ENCODE data around the gene CRABP1. TPM values are rescaled to one million over a fixed set of nuclear protein-coding genes. Genes with fewer than 3 reads are reported as not detected.

The CRABP1 gene
- total RNA-seq, 1 experiment from 2014 or later = 0.47 TPM

DNA sequence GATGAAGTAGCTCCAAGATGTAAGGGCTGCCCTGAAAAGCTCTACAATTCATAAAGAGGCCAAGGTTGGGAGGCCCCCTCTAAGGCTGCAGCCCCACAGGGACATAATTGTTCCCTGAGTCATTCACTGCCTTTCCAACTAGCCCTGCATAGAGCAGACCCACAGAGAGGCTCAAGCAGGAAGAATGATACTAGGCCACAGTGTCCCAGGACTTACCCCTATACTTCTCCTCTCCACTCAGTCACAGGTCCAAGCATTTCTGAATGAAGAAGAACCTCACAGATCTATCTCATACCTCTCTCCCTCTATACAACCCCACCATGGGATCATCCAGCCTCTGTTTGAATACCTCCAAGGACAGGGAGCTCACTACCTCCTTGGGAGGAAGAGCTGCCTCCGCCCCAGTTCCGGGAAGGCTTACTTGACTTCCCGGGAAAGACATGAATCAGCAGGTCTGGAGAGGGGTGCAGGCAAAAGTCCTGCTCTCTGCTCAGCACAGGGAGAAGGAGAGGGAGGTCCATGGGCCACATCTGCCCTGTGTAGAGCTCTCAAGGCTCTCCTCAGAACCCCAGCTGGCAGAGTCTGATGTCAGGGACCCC, 33.9 kb upstream of the CRABP1 start:
- ATAC-seq = no peak

More for the DNA sequence above, 33.9 kb upstream of the CRABP1 start:
- no peaks in the 10 kb centered on the region for H4K20me1 ChIP-seq (ENCODE audit: insufficient read depth)
- no peak overlapping the region for H2AFZ ChIP-seq (ENCODE audit: low read depth, low read length, poor library complexity, severe bottlenecking)
- H3K79me2 ChIP-seq (ENCODE audit: insufficient read depth, low read length) = no peaks in the 10 kb centered on the region
- no peak overlapping the region for H3K4me2 ChIP-seq (ENCODE audit: low read length)
- no peaks in the 10 kb centered on the region for H3K9me2 ChIP-seq (ENCODE audit: insufficient read depth)
- DNase-seq (ENCODE audit: low read depth, low spot score) = no peak
- intact Hi-C loops (cut with micrococcal nuclease) = loop anchor here (5.0 kb wide), 1 partner anchor 401 kb away; no protein-coding TSS in a partner anchor
- ChIA-PET POLR2A (no interaction called here), CTCF (interaction anchor here (0.9 to 3.4 kb wide), 2 partner anchors 109 to 116 kb away, joined by 3 to 28 read pairs; no protein-coding TSS in a partner anchor), RAD21 (ENCODE audit: low non-redundant PET in 1 of 2, low total read pairs in 2 of 2, uncharacterized antibody in 2 of 2, unreplicated experiment in 2 of 2) (no interaction called here)
- no peaks in the 10 kb centered on the region for H3K27me3 ChIP-seq (ENCODE audit: insufficient read depth, low read length)
- H3K9me3 ChIP-seq (ENCODE audit: control insufficient read depth in 1 of 2, insufficient read depth in 1 of 2, low read depth in 1 of 2, low read length in 2 of 2) = no peaks in the 10 kb centered on the region
- peaks cover 10 to 22% of the 10 kb centered on the region in 2 experiments for H3K4me1 ChIP-seq (ENCODE audit: control insufficient read depth in 1 of 2, insufficient read depth in 2 of 2, low read length in 2 of 2)
- no peak for TF ChIP-seq CBX3 (IDR thresholded peaks at IDR 0.05; ENCODE audit: low read depth)
- no peak for TF ChIP-seq SRF (IDR thresholded peaks at IDR 0.05; ENCODE audit: low read depth)
- TF ChIP-seq, protein P1, sequence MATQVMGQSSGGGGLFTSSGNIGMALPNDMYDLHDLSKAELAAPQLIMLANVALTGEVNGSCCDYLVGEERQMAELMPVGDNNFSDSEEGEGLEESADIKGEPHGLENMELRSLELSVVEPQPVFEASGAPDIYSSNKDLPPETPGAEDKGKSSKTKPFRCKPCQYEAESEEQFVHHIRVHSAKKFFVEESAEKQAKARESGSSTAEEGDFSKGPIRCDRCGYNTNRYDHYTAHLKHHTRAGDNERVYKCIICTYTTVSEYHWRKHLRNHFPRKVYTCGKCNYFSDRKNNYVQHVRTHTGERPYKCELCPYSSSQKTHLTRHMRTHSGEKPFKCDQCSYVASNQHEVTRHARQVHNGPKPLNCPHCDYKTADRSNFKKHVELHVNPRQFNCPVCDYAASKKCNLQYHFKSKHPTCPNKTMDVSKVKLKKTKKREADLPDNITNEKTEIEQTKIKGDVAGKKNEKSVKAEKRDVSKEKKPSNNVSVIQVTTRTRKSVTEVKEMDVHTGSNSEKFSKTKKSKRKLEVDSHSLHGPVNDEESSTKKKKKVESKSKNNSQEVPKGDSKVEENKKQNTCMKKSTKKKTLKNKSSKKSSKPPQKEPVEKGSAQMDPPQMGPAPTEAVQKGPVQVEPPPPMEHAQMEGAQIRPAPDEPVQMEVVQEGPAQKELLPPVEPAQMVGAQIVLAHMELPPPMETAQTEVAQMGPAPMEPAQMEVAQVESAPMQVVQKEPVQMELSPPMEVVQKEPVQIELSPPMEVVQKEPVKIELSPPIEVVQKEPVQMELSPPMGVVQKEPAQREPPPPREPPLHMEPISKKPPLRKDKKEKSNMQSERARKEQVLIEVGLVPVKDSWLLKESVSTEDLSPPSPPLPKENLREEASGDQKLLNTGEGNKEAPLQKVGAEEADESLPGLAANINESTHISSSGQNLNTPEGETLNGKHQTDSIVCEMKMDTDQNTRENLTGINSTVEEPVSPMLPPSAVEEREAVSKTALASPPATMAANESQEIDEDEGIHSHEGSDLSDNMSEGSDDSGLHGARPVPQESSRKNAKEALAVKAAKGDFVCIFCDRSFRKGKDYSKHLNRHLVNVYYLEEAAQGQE (IDR thresholded peaks at IDR 0.05; ENCODE audit: low read depth) = no peak
- TF ChIP-seq CTCF (IDR thresholded peaks at IDR 0.05 in 2 of 3, conservative IDR thresholded peaks at IDR 0.05 in 1 of 3; ENCODE audit: borderline replicate concordance in 1 of 3, insufficient read depth in 1 of 3, low read depth in 2 of 3, low read length in 2 of 3) = no peak
- TF ChIP-seq TCF7L2 (IDR thresholded peaks at IDR 0.05; ENCODE audit: borderline replicate concordance, extremely low read depth, insufficient read depth, insufficient read length) = no peak
- TF ChIP-seq JUND (IDR thresholded peaks at IDR 0.05) = no peak
- TF ChIP-seq ZBTB33 (IDR thresholded peaks at IDR 0.05; ENCODE audit: extremely low read depth, insufficient replicate concordance, low read length) = no peak
- TF ChIP-seq POLR2AphosphoS5 (IDR thresholded peaks at IDR 0.05; ENCODE audit: low read depth, low read length) = no peak
- TF ChIP-seq ATF3 (IDR thresholded peaks at IDR 0.05) = no peak
- H3K4me3 ChIP-seq (replicated peaks in 1 of 2; ENCODE audit: low read depth in 1 of 2, low read length in 2 of 2) = no peak overlapping the region
- BruUV-seq (replicated peaks) = no TSS peak
- no peak overlapping the region for H3K27ac ChIP-seq (ENCODE audit: low read depth, low read length)
- no peak overlapping the region for H3K9ac ChIP-seq (ENCODE audit: low read length)
- no peaks in the 10 kb centered on the region for H3K36me3 ChIP-seq (ENCODE audit: control insufficient read depth in 1 of 2, insufficient read depth in 2 of 2, low read length in 2 of 2)

Measured in HCT116 (cell line).